Measurements from ENCODE around the gene STPG3. TPM values are rescaled to one million over a fixed set of nuclear protein-coding genes. Genes with fewer than 3 reads are reported as not detected.

Gene STPG3
- total RNA-seq, 6 experiments from 2014 or later: not detected

GRCh38 chr9:137216188-137216965 is 34.7 kb upstream of the STPG3 start:
- Mint-ChIP-seq H3K4me3 (no peak overlapping the region), H3K36me3 (ENCODE audit: low read depth) (no peaks in the 10 kb centered on the region), H3K9me3 (no peaks in the 10 kb centered on the region), H3K27me3 (ENCODE audit: insufficient read depth) (no peaks in the 10 kb centered on the region; the same call in 1 of the 2 replicates), H3K4me1 (ENCODE audit: low read depth) (peaks cover 5% of the 10 kb centered on the region; the same call in 1 of the 2 replicates), H3K27ac (no peak overlapping the region)
- no peak for DNase-seq
- TF ChIP-seq CTCF (IDR thresholded peaks at IDR 0.05): no peak

GRCh38 chr9:137217276-137218211 is 33.5 kb upstream of the STPG3 start:
- no peaks in the 10 kb centered on the region for H3K9me3 Mint-ChIP-seq
- no peak for DNase-seq
- no peak for TF ChIP-seq CTCF (IDR thresholded peaks at IDR 0.05)
- no peak overlapping the region for H3K4me3 Mint-ChIP-seq
- no peaks in the 10 kb centered on the region for H3K36me3 Mint-ChIP-seq (ENCODE audit: low read depth)
- H3K4me1 Mint-ChIP-seq (ENCODE audit: low read depth): peaks cover 5% of the 10 kb centered on the region; the same call in 1 of the 2 replicates
- no peak overlapping the region for H3K27ac Mint-ChIP-seq
- no peaks in the 10 kb centered on the region for H3K27me3 Mint-ChIP-seq (ENCODE audit: insufficient read depth)

GRCh38 chr9:137218212-137218753 is 32.8 kb upstream of the STPG3 start:
- Mint-ChIP-seq H3K36me3 (ENCODE audit: low read depth) (no peaks in the 10 kb centered on the region), H3K4me1 (ENCODE audit: low read depth) (peaks cover 5% of the 10 kb centered on the region; the same call in 1 of the 2 replicates), H3K9me3 (no peaks in the 10 kb centered on the region), H3K27ac (no peak overlapping the region), H3K4me3 (no peak overlapping the region), H3K27me3 (ENCODE audit: insufficient read depth) (no peaks in the 10 kb centered on the region; the same call in 1 of the 2 replicates)
- DNase-seq: no peak
- no peak for TF ChIP-seq CTCF (IDR thresholded peaks at IDR 0.05)

GRCh38 chr9:137218754-137219271 is 32.3 kb upstream of the STPG3 start:
- H3K36me3 Mint-ChIP-seq (ENCODE audit: low read depth): no peaks in the 10 kb centered on the region
- no peaks in the 10 kb centered on the region; the same call in 1 of the 2 replicates for H3K27me3 Mint-ChIP-seq (ENCODE audit: insufficient read depth)
- H3K4me1 Mint-ChIP-seq (ENCODE audit: low read depth): peaks cover 5% of the 10 kb centered on the region; the same call in 1 of the 2 replicates
- no peak for TF ChIP-seq CTCF (IDR thresholded peaks at IDR 0.05)
- peak overlapping the region; percentile 52; the same call in 1 of the 2 replicates for H3K27ac Mint-ChIP-seq
- no peak for DNase-seq
- H3K9me3 Mint-ChIP-seq: no peaks in the 10 kb centered on the region
- H3K4me3 Mint-ChIP-seq: no peak overlapping the region

- H3K4me3 Mint-ChIP-seq: no peak overlapping the region
These were observed 31.2 kb upstream of the STPG3 start for GRCh38 chr9:137219757-137220316.

More at GRCh38 chr9:137219757-137220316, 31.2 kb upstream of the STPG3 start:
- DNase-seq: no peak
- Mint-ChIP-seq H3K4me1 (ENCODE audit: low read depth) (peaks cover 5% of the 10 kb centered on the region; the same call in 1 of the 2 replicates), H3K36me3 (ENCODE audit: low read depth) (no peaks in the 10 kb centered on the region), H3K9me3 (no peaks in the 10 kb centered on the region), H3K27ac (no peak overlapping the region), H3K27me3 (ENCODE audit: insufficient read depth) (no peaks in the 10 kb centered on the region; the same call in 1 of the 2 replicates)
- no peak for TF ChIP-seq CTCF (IDR thresholded peaks at IDR 0.05)
